ENCODE measurements around the gene PEX16.

- no peak for TF ChIP-seq POLR2A (IDR thresholded peaks at IDR 0.05; ENCODE audit: low read depth, low read length)
- no peak for TF ChIP-seq TAF1 (IDR thresholded peaks at IDR 0.05; ENCODE audit: borderline replicate concordance, low read depth, low read length)
- TF ChIP-seq POLR2AphosphoS5 (IDR thresholded peaks at IDR 0.05; ENCODE audit: low read depth, low read length): no peak
Observed at GRCh38 chr11:45877845-45878244, 39.8 kb downstream of the PEX16 start.
